ENCODE data around the gene SUZ12. TPM values are rescaled to one million over a fixed set of nuclear protein-coding genes. Genes with fewer than 3 reads are reported as not detected.
"Not testable (repeated sequence)": the region's sequence is repeated elsewhere in the genome, so short reads cannot be mapped to it uniquely, and the experiment has no call there.

Gene SUZ12
- total RNA-seq = 76.0 and 81.7 TPM in 2 replicates

DNA sequence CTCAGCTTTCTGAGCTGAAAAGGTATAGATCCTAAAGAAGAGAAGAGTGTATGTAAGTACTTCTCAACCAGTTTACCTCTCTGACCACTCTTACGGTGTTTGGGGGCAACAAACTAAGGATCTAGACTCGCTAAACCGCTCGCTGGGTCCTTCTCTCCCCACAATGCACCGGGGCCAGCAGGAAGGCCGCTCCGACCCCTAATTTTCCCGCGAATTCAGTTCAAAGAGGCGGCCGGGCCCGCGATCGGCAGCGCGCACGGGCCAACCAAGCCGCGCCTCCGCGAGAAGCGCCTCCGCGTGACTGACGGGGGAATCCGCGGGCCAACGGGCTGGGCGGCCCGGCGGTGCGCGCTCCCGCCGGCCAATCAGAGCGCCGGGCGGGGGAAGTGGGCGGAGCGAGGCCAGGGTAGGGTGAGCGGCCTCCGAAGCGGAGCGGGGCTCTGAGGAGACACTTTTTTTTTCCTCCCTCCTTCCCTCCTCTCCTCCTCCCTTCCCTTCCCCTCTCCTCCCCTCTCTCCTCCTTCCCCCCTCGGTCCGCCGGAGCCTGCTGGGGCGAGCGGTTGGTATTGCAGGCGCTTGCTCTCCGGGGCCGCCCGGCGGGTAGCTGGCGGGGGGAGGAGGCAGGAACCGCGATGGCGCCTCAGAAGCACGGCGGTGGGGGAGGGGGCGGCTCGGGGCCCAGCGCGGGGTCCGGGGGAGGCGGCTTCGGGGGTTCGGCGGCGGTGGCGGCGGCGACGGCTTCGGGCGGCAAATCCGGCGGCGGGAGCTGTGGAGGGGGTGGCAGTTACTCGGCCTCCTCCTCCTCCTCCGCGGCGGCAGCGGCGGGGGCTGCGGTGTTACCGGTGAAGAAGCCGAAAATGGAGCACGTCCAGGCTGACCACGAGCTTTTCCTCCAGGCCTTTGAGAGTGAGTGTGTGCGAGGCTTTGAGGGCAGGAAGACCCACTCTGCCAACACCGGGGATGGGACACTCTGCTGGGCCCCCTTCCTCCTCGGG lies at the start of gene SUZ12:
Gene SUZ12, plus strand, starts transcription at position 393 of the 995 bp plus-strand sequence. Its CDS starts 240 bp downstream, at position 633.
- Mint-ChIP-seq H3K27ac (peak within 1 kb of the TSS; percentile 80), H3K4me1 (ENCODE audit: low read depth) (peaks cover 12% of the 10 kb centered on the region), H3K36me3 (ENCODE audit: low read depth) (peaks cover 12% of the 10 kb centered on the region), H3K4me3 (peak within 1 kb of the TSS; percentile 90)
- intact Hi-C loops (cut with micrococcal nuclease) = loop anchor here (1.0 kb wide), 1 partner anchor 36 kb away; the partner anchor contains the start of gene UTP6
- H3K27me3 Mint-ChIP-seq (ENCODE audit: insufficient read depth); H3K9me3 Mint-ChIP-seq: not testable (repeated sequence)
- DNase-seq (ENCODE audit: low spot score) = peak; percentile 93

DNA sequence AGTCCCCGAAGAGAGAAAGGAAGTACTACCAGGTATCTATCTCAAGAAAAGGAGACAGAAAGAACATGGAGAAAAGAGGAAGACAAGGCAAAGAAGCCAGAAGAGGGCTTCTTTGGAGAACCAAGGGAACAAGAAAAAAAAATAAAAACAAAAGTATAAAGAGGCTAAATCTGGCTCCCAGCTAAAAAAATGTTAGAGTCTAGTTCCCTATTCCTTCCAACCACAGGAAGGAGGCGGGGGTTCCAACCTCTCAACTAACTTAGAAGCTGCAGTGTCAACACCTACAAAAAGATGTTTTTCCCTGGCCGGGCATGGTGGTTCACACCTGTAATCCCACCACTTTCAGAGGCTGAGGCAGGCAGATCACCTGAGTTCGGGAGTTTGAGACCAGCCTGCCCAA lies 48.7 kb upstream of the SUZ12 start:
- Mint-ChIP-seq H3K36me3 (ENCODE audit: low read depth) (peaks cover 49% of the 10 kb centered on the region), H3K27ac (no peak overlapping the region), H3K27me3 (ENCODE audit: insufficient read depth) (no peaks in the 10 kb centered on the region), H3K4me1 (ENCODE audit: low read depth) (peaks cover 5% of the 10 kb centered on the region), H3K4me3 (no peak overlapping the region), H3K9me3 (no peaks in the 10 kb centered on the region)
- DNase-seq (ENCODE audit: low spot score) = no peak
- intact Hi-C loops (cut with micrococcal nuclease) = no loop called here

GRCh38 chr17:31900877-31901276 lies 35.9 kb upstream of the SUZ12 start:
- Mint-ChIP-seq H3K9me3 (no peaks in the 10 kb centered on the region), H3K4me1 (ENCODE audit: low read depth) (peaks cover 5% of the 10 kb centered on the region), H3K36me3 (ENCODE audit: low read depth) (peaks cover 10% of the 10 kb centered on the region), H3K4me3 (no peak overlapping the region), H3K27ac (no peak overlapping the region), H3K27me3 (ENCODE audit: insufficient read depth) (no peaks in the 10 kb centered on the region)
- no peak for DNase-seq (ENCODE audit: low spot score)
- intact Hi-C loops (cut with micrococcal nuclease) = loop anchor here (1.0 to 2.0 kb wide), 8 partner anchors 18 to 449 kb away; partner anchors contain the start of genes COPRS, LRRC37B and ZNF207

DNA sequence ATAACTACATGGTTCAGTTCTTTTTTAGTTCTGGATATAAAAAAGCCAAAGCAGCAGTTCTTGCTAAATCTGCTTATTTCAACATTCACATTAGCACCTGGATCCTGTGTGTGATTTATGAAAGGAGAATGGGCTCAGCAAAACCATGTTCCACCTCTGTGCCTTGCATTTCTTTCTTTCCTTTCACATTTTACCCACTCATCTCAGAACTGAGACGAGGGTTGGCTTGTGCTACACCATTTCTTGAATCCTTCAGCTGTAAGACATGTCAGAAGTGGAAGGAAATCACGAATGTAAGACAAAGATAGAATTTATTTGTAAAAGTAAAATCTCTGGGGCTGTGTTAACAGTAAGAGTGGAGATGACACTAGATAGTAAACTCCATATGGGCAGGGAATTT lies 34.1 kb upstream of the SUZ12 start:
- intact Hi-C loops (cut with micrococcal nuclease) = no loop called here
- Mint-ChIP-seq H3K4me3 (no peak overlapping the region), H3K36me3 (ENCODE audit: low read depth) (peaks cover 5% of the 10 kb centered on the region), H3K27me3 (ENCODE audit: insufficient read depth) (peaks cover 7% of the 10 kb centered on the region), H3K4me1 (ENCODE audit: low read depth) (peaks cover 10% of the 10 kb centered on the region), H3K9me3 (no peaks in the 10 kb centered on the region), H3K27ac (peak overlapping the region; percentile 44)
- no peak for DNase-seq (ENCODE audit: low spot score)

GRCh38 chr17:31903401-31903800 lies 33.4 kb upstream of the SUZ12 start:
- no peak for DNase-seq (ENCODE audit: low spot score)
- H3K9me3 Mint-ChIP-seq = no peaks in the 10 kb centered on the region
- H3K4me1 Mint-ChIP-seq (ENCODE audit: low read depth) = peaks cover 10% of the 10 kb centered on the region
- no peak overlapping the region for H3K4me3 Mint-ChIP-seq
- intact Hi-C loops (cut with micrococcal nuclease) = no loop called here
- H3K27ac Mint-ChIP-seq = no peak overlapping the region
- peaks cover 1% of the 10 kb centered on the region for H3K36me3 Mint-ChIP-seq (ENCODE audit: low read depth)
- H3K27me3 Mint-ChIP-seq (ENCODE audit: insufficient read depth) = peaks cover 7% of the 10 kb centered on the region

DNA sequence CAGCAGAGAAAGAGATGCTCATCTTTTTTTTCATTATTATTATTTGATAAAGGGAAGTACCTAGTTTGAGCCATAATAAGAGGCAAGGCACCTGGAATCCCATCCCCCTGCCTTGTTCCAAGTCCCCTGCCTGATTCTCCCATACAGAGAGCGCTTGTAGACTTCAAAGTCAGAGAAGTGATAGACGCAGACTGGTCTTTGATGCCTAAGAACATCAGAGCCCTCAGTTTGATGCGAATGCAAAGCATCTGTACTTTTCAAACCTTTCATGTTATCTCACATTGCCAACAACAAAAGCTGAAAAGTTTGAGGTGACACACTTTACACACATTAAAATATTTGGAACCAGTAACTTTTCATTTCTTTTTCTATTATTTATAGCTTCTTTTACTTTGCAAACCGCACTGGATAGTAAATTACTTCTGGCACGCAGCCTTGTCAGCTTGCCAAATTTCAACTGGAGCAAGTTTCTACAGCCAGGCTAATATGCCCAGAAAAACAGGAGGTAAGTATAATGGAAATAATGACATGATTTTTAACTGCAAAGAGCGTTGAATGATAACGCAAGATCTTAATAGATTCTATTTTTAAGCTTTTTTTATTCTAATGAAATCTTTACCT lies 29.4 kb upstream of the SUZ12 start:
- Mint-ChIP-seq H3K27me3 (ENCODE audit: insufficient read depth) (peaks cover 13% of the 10 kb centered on the region), H3K4me1 (ENCODE audit: low read depth) (peaks cover 10% of the 10 kb centered on the region), H3K9me3 (no peaks in the 10 kb centered on the region), H3K36me3 (ENCODE audit: low read depth) (no peaks in the 10 kb centered on the region), H3K27ac (no peak overlapping the region), H3K4me3 (no peak overlapping the region)
- intact Hi-C loops (cut with micrococcal nuclease) = no loop called here
- no peak for DNase-seq (ENCODE audit: low spot score)

DNA sequence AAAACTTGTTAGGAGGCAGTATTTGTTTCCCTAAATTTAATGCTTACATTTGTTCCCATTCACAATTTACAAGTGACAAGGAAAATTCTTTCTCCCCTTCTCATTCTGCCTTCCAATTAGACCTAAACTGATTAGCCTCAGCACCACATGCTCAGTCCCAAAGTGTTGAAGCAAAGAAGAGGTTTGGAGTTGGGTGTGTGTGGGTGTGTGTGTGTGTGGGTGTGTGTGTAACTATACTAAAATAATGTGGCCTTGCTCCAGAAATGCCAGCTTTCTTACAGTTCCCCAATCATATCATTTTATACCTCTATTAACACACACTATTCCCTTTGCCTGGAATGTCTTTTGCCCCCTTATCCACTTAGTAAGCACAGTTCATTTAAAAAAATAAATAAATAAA lies 28.4 kb upstream of the SUZ12 start:
- Mint-ChIP-seq H3K4me1 (ENCODE audit: low read depth) (peaks cover 5% of the 10 kb centered on the region), H3K4me3 (no peak overlapping the region), H3K9me3 (no peaks in the 10 kb centered on the region), H3K27ac (no peak overlapping the region), H3K27me3 (ENCODE audit: insufficient read depth) (peaks cover 13% of the 10 kb centered on the region), H3K36me3 (ENCODE audit: low read depth) (no peaks in the 10 kb centered on the region)
- DNase-seq (ENCODE audit: low spot score) = no peak
- intact Hi-C loops (cut with micrococcal nuclease) = no loop called here

GRCh38 chr17:31912705-31913104 lies 24.1 kb upstream of the SUZ12 start:
- H3K27ac Mint-ChIP-seq; DNase-seq (ENCODE audit: low spot score); H3K4me3 Mint-ChIP-seq; H3K36me3 Mint-ChIP-seq (ENCODE audit: low read depth); H3K9me3 Mint-ChIP-seq; intact Hi-C loops (cut with micrococcal nuclease); H3K4me1 Mint-ChIP-seq (ENCODE audit: low read depth): not testable (repeated sequence)
- peaks cover 12% of the 10 kb centered on the region for H3K27me3 Mint-ChIP-seq (ENCODE audit: insufficient read depth)

DNA sequence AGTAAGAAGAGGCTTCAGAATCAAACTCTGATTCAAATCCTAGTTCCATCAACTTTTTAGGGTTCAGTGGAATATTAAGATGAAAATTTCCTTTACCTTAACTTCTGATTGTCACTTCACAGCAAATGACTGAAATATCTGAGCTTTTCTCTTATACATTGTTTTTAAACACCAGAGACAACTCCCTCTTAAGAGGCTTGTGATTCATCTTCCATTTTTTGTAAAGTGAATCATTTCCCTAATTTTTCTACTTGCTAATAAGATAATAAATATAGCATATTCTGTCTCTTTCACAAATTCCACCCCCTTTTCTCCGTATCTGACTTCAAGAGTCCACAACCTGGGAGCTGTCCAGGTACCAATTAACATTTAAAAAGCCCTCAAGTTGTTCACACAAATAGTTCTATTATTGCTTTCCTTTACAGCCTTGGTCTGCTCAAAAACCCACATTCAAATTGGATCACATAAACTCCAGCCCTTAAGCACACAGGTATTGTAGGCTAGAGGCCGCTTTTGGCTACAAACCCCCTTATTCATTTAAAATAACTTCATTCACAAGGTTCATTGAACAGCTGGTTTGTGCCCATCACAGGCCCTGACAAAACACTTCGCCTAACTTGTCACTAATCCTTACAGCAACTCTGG lies 21.2 kb upstream of the SUZ12 start:
- H3K9me3 Mint-ChIP-seq = no peaks in the 10 kb centered on the region
- H3K36me3 Mint-ChIP-seq (ENCODE audit: low read depth) = no peaks in the 10 kb centered on the region
- H3K4me1 Mint-ChIP-seq (ENCODE audit: low read depth) = peaks cover 18% of the 10 kb centered on the region
- H3K4me3 Mint-ChIP-seq = no peak overlapping the region
- intact Hi-C loops (cut with micrococcal nuclease) = no loop called here
- peaks cover 24% of the 10 kb centered on the region for H3K27me3 Mint-ChIP-seq (ENCODE audit: insufficient read depth)
- no peak for DNase-seq (ENCODE audit: low spot score)
- no peak overlapping the region for H3K27ac Mint-ChIP-seq

DNA sequence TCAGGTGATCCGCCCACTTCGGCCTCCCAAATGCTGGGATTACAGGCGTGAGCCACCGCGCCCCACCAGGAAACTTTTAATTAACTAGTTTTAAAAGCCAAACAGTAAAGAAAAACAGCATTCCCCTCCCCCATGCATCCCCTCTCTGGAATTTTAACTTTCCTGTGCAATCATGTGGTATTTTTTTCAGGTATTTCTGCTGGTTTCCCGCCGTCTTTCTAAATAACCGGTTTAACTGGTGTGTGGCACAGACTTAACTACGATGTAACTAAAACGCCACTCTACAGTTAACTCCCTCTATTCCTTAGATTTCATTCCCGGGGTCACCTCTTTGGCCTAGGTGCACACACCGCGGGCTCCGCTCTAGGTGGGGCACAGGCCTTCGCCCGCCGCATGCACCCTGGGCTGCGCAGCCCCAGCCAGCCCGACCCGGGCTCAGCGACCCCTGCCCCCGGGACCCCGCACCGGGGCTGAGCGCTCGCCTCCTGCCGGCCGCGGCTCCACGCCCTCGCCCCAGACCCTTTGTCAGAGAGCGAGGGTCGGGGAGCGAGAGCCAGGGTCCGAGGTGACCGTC lies 20.2 kb upstream of the SUZ12 start:
- H3K36me3 Mint-ChIP-seq (ENCODE audit: low read depth) = no peaks in the 10 kb centered on the region
- H3K27me3 Mint-ChIP-seq (ENCODE audit: insufficient read depth) = peaks cover 22% of the 10 kb centered on the region
- H3K4me3 Mint-ChIP-seq = no peak overlapping the region
- no peaks in the 10 kb centered on the region for H3K9me3 Mint-ChIP-seq
- H3K4me1 Mint-ChIP-seq (ENCODE audit: low read depth) = peaks cover 19% of the 10 kb centered on the region
- no peak for DNase-seq (ENCODE audit: low spot score)
- no peak overlapping the region for H3K27ac Mint-ChIP-seq
- intact Hi-C loops (cut with micrococcal nuclease) = no loop called here

DNA sequence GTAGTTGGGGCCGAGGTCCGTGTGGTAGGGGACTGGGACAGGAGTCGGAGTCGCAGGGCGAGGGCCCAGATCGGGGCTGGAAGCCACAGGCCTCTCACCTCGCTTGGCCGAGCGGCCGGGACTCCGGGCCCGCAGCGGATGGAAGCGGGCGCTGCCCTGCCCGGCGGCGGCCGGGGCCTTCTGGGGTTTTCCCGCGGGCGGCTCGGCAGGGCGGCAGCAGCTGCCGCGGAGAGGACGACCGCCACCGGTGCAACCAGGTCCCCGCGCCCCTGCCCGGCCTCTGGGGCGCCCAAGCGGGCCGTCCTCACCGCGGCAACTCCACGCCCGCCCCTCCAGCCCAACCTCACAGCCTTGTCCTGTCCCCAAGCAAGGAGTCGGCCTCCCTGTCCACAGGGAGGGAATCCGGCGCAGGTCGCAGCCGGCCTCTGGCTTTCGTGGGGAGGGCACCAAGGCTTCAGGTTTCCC lies 19.7 kb upstream of the SUZ12 start:
- no peak overlapping the region for H3K27ac Mint-ChIP-seq
- H3K4me1 Mint-ChIP-seq (ENCODE audit: low read depth) = peaks cover 19% of the 10 kb centered on the region
- H3K36me3 Mint-ChIP-seq (ENCODE audit: low read depth) = no peaks in the 10 kb centered on the region
- peaks cover 18% of the 10 kb centered on the region for H3K27me3 Mint-ChIP-seq (ENCODE audit: insufficient read depth)
- intact Hi-C loops (cut with micrococcal nuclease) = no loop called here
- H3K9me3 Mint-ChIP-seq = no peaks in the 10 kb centered on the region
- no peak overlapping the region for H3K4me3 Mint-ChIP-seq
- no peak for DNase-seq (ENCODE audit: low spot score)

DNA sequence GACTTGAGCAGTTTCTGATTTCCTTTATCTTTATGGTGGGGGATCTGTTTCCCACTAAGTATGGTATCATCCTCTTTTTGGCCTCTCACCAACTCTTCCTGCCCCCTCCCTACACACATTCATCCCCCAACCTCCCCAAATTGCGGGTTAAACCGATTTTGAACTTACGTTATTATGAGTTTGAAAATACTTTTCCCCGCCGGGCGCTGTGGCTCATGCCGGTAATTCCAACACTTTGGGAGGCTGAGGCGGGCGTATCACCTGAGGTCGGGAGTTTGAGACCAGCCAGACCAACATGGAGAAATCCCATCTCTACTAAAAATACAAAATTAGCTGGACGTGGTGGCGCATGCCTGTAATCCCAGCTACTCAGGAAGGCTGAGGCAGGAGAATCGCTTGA lies 19.1 kb upstream of the SUZ12 start:
- DNase-seq (ENCODE audit: low spot score); H3K36me3 Mint-ChIP-seq (ENCODE audit: low read depth); H3K27ac Mint-ChIP-seq; intact Hi-C loops (cut with micrococcal nuclease); H3K9me3 Mint-ChIP-seq; H3K4me3 Mint-ChIP-seq: not testable (repeated sequence)
- H3K4me1 Mint-ChIP-seq (ENCODE audit: low read depth) = peaks cover 19% of the 10 kb centered on the region
- peaks cover 17% of the 10 kb centered on the region for H3K27me3 Mint-ChIP-seq (ENCODE audit: insufficient read depth)

Data from activated T-helper 1 cell treated with anti-CD3 and anti-CD28 coated beads, Interleukin-12 subunit alpha, Interleukin-12 subunit beta, Interleukin-2, Interleukin-4 antibody, amounts not matched to agents 30 ng/mL and 10 ng/mL and 1 ng/mL, durations not matched to agents 14 hours and 24 hours and 36 hours (primary cell).